ENCODE measurements around the gene TMEM108.

The TMEM108 gene

GRCh38 chr3:133254716-133255115 is 216.5 kb downstream of the TMEM108 start:
- TF ChIP-seq REST (IDR thresholded peaks at IDR 0.05; ENCODE audit: insufficient read depth in 1 of 2, low read depth in 2 of 2, low read length in 2 of 2) (no peak), POLR2AphosphoS5 (IDR thresholded peaks at IDR 0.05; ENCODE audit: low read depth, low read length) (no peak), FOXP2 (optimal IDR thresholded peaks at IDR 0.05; ENCODE audit: borderline replicate concordance, extremely low read depth, extremely low read length, insufficient read depth) (no peak), TAF1 (IDR thresholded peaks at IDR 0.05; ENCODE audit: borderline replicate concordance, insufficient read depth, low read length) (no peak), SIN3A (IDR thresholded peaks at IDR 0.05; ENCODE audit: borderline replicate concordance, insufficient read depth, low read length) (no peak)

- TF ChIP-seq REST (IDR thresholded peaks at IDR 0.05; ENCODE audit: insufficient read depth in 1 of 2, low read depth in 2 of 2, low read length in 2 of 2), result no peak
- no peak for TF ChIP-seq POLR2AphosphoS5 (IDR thresholded peaks at IDR 0.05; ENCODE audit: low read depth, low read length)
- TF ChIP-seq FOXP2 (optimal IDR thresholded peaks at IDR 0.05; ENCODE audit: borderline replicate concordance, extremely low read depth, extremely low read length, insufficient read depth), result no peak
- no peak for TF ChIP-seq TAF1 (IDR thresholded peaks at IDR 0.05; ENCODE audit: borderline replicate concordance, insufficient read depth, low read length)
- no peak for TF ChIP-seq SIN3A (IDR thresholded peaks at IDR 0.05; ENCODE audit: borderline replicate concordance, insufficient read depth, low read length)
Measured at GRCh38 chr3:133256787-133257483, 218.7 kb downstream of the TMEM108 start.

- TF ChIP-seq POLR2AphosphoS5 (IDR thresholded peaks at IDR 0.05; ENCODE audit: low read depth, low read length) (no peak), TAF1 (IDR thresholded peaks at IDR 0.05; ENCODE audit: borderline replicate concordance, insufficient read depth, low read length) (no peak), FOXP2 (optimal IDR thresholded peaks at IDR 0.05; ENCODE audit: borderline replicate concordance, extremely low read depth, extremely low read length, insufficient read depth) (no peak), SIN3A (IDR thresholded peaks at IDR 0.05; ENCODE audit: borderline replicate concordance, insufficient read depth, low read length) (no peak), REST (IDR thresholded peaks at IDR 0.05; ENCODE audit: insufficient read depth in 1 of 2, low read depth in 2 of 2, low read length in 2 of 2) (no peak)
Measured at GRCh38 chr3:133258358-133258757, 220.2 kb downstream of the TMEM108 start.

- TF ChIP-seq FOXP2 (optimal IDR thresholded peaks at IDR 0.05; ENCODE audit: borderline replicate concordance, extremely low read depth, extremely low read length, insufficient read depth) (no peak), SIN3A (IDR thresholded peaks at IDR 0.05; ENCODE audit: borderline replicate concordance, insufficient read depth, low read length) (no peak), TAF1 (IDR thresholded peaks at IDR 0.05; ENCODE audit: borderline replicate concordance, insufficient read depth, low read length) (no peak), REST (IDR thresholded peaks at IDR 0.05; ENCODE audit: insufficient read depth in 1 of 2, low read depth in 2 of 2, low read length in 2 of 2) (no peak), POLR2AphosphoS5 (IDR thresholded peaks at IDR 0.05; ENCODE audit: low read depth, low read length) (no peak)
Measured at GRCh38 chr3:133259767-133260166, 221.6 kb downstream of the TMEM108 start.
